BJ (cell line): Measurements from ENCODE around the gene TP53BP1. TPM values are rescaled to one million over a fixed set of nuclear protein-coding genes. Genes with fewer than 3 reads are reported as not detected.
"Not testable (repeated sequence)": the region's sequence is repeated elsewhere in the genome, so short reads cannot be mapped to it uniquely, and the experiment has no call there.

ENCODE experiments used
- CTCF ChIA-PET: fragments of 350-600 bp; formaldehyde crosslinking; extraction: SDS; loops from one replicate; lab custom pipeline; 2021; ENCODE audit warnings: antibody characterized with exemption, inconsistent platforms; lab: Yijun Ruan, JAX
- POLR2A ChIA-PET: fragments of 300-600 bp; sonication (Branson Sonifier 250); formaldehyde crosslinking; extraction: SDS; loops from one replicate; lab custom pipeline; 2021; ENCODE audit warnings: antibody characterized with exemption; lab: Charles Lee
- DNase-seq: peaks from one replicate; pipeline ENCODE4 v3.0.0-alpha.2; 2011; ENCODE audit warnings: low read depth
- H3K27me3 ChIP-seq: 2 replicates; pipeline ENCODE4 v1.6.0; 2011; ENCODE audit warnings: low read length; ENCODE audit not compliant: control insufficient read depth, insufficient read depth
- H3K36me3 ChIP-seq: 2 replicates; pipeline ENCODE4 v1.5.1; 2011; ENCODE audit warnings: low read length; ENCODE audit not compliant: control insufficient read depth, insufficient read depth
- H3K4me3 ChIP-seq: 2 replicates; pipeline ENCODE4 v1.5.1; 2011; ENCODE audit warnings: low read depth, mild to moderate bottlenecking, control low read depth, low read length
- polyA minus RNA-seq: library from RNA; depleted of rRNA, polyadenylated mRNA; stranded (reverse); fragments of >200 nt; gene quantifications from 2 replicates; pipeline ENCODE4 v1.2.3, GENCODE V29; 2011; rRNA and poly(A)+ RNA removed
- polyA plus RNA-seq: library from polyadenylated mRNA; depleted of rRNA; stranded (reverse); fragments of >200 nt; gene quantifications from 2 replicates; pipeline ENCODE4 v1.2.3, GENCODE V29; 2011; rRNA removed
- TF ChIP-seq, protein P1 (sequence below): IDR thresholded peaks from 2 replicates; pipeline ENCODE4 v1.5.1; 2011; ENCODE audit warnings: low read depth, mild to moderate bottlenecking, control low read depth, inconsistent platforms, low read length, moderate library complexity; ENCODE audit not compliant: insufficient read depth

Gene TP53BP1, protein sequence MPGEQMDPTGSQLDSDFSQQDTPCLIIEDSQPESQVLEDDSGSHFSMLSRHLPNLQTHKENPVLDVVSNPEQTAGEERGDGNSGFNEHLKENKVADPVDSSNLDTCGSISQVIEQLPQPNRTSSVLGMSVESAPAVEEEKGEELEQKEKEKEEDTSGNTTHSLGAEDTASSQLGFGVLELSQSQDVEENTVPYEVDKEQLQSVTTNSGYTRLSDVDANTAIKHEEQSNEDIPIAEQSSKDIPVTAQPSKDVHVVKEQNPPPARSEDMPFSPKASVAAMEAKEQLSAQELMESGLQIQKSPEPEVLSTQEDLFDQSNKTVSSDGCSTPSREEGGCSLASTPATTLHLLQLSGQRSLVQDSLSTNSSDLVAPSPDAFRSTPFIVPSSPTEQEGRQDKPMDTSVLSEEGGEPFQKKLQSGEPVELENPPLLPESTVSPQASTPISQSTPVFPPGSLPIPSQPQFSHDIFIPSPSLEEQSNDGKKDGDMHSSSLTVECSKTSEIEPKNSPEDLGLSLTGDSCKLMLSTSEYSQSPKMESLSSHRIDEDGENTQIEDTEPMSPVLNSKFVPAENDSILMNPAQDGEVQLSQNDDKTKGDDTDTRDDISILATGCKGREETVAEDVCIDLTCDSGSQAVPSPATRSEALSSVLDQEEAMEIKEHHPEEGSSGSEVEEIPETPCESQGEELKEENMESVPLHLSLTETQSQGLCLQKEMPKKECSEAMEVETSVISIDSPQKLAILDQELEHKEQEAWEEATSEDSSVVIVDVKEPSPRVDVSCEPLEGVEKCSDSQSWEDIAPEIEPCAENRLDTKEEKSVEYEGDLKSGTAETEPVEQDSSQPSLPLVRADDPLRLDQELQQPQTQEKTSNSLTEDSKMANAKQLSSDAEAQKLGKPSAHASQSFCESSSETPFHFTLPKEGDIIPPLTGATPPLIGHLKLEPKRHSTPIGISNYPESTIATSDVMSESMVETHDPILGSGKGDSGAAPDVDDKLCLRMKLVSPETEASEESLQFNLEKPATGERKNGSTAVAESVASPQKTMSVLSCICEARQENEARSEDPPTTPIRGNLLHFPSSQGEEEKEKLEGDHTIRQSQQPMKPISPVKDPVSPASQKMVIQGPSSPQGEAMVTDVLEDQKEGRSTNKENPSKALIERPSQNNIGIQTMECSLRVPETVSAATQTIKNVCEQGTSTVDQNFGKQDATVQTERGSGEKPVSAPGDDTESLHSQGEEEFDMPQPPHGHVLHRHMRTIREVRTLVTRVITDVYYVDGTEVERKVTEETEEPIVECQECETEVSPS (N-terminal part only)
- polyA plus RNA-seq (48.3 and 59.9 TPM in 2 replicates), polyA minus RNA-seq (65.6 and 101 TPM in 2 replicates)

DNA sequence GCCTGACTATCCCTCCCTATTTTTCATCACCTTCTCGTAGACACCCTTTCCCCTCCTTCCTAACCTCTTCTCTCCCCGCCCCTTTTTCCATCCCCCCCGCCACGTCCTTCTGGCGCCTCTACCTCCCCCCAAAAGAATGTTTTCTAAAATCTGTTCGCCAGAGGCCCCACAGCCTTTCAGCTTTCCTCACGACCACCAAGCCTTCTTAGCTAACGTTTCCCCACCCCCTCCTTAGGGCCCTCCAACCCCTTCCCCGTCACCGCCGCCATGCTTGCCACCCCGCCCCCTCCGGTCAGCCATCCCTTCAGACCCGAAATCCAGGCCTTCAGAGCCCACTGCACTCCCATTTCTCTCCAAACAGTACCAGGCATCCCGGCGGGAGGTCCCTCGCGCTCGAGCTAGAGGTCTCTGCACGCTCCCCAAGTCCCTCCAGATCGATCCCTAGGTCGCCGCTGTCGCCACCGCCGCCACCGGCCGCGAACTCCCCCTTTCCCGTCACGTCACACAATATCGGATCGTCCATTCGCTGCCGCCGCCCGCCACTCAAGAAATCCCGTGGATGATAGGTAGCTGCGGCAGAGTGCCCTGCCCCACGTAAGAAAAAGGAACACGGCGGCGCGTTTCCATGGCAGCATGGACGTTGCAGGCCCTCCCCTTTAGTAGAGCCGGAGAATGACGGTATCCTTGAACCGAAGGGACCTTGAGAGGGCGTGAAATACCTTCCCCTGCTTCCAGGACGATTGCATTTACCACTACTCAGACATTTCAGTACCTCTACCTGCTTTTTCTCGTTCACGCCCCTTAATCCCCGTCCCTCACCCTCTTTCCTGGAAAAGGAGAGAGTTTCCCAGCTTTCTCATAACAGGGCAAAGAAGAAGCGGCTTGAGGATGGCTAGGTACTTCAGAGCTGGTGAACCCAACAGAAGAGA is at the start of gene TP53BP1:
Gene TP53BP1 (minus strand): TSS at position 484 of the 929 bp plus-strand sequence. CDS start 113 bp downstream, at position 371.
- peak; percentile 70 for DNase-seq
- H3K27me3 ChIP-seq = no peaks in the 10 kb centered on the region
- H3K4me3 ChIP-seq = peak within 1 kb of the TSS; percentile 61
- POLR2A ChIA-PET = interaction anchor here (0.5 kb wide), 1 partner anchor 26 kb away, joined by 3 read pairs; no protein-coding TSS in a partner anchor
- CTCF ChIA-PET = interaction anchor here (1.2 to 1.5 kb wide), 3 partner anchors 13 to 23 kb away, joined by 3 read pairs; no protein-coding TSS in a partner anchor
- TF ChIP-seq, protein P1, sequence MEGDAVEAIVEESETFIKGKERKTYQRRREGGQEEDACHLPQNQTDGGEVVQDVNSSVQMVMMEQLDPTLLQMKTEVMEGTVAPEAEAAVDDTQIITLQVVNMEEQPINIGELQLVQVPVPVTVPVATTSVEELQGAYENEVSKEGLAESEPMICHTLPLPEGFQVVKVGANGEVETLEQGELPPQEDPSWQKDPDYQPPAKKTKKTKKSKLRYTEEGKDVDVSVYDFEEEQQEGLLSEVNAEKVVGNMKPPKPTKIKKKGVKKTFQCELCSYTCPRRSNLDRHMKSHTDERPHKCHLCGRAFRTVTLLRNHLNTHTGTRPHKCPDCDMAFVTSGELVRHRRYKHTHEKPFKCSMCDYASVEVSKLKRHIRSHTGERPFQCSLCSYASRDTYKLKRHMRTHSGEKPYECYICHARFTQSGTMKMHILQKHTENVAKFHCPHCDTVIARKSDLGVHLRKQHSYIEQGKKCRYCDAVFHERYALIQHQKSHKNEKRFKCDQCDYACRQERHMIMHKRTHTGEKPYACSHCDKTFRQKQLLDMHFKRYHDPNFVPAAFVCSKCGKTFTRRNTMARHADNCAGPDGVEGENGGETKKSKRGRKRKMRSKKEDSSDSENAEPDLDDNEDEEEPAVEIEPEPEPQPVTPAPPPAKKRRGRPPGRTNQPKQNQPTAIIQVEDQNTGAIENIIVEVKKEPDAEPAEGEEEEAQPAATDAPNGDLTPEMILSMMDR = no peak
- H3K36me3 ChIP-seq = no peaks in the 10 kb centered on the region; the same call in none of the 2 replicates

DNA sequence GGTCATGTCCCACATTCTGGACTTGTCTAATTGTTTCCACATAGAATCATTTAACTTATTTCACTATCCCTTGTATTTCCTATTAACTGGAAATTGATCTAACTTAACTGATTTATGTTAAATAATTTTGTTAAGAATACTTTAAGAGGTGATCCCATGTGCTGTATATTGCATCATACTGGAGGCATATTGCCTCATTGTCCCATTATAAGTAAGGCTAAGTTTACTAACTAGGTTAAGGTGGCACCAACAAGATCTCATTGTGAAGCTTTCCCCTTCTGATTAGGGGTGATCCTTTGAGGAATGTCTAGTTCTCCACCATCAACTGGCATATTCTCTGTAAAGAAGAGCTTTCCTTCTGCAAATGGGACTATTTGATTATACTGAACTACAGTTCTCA is 48.8 kb upstream of the TP53BP1 start:
- Histone ChIP-seq H3K36me3 (no peaks in the 10 kb centered on the region), H3K27me3 (no peaks in the 10 kb centered on the region), H3K4me3 (no peak overlapping the region)
- ChIA-PET CTCF (no interaction called here), POLR2A (no interaction called here)
- TF ChIP-seq, protein P1 = no peak
- no peak for DNase-seq

DNA sequence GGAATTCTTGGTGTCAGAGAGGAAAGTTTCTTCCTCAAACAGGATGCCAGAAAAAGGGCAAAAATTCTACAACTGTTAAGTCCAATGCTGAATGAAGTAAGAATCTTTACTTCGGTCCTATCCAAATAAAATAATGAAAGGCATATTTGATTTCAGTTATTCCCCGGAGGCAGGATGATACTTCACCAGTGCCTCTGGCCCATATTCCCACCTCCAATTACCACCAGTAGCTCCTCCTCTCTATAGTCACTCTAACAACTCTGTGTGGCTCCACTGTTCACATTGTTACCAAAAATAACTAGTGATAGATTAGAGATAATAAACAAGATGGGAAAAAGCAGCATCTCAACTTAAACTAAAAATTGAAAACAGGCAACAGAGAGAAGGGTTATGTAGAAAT is 45.1 kb upstream of the TP53BP1 start:
- no peak overlapping the region for H3K4me3 ChIP-seq
- ChIA-PET POLR2A (no interaction called here), CTCF (interaction anchor here (1.4 kb wide), 1 partner anchor 24 kb away, joined by 4 read pairs; no protein-coding TSS in a partner anchor)
- no peaks in the 10 kb centered on the region for H3K27me3 ChIP-seq
- TF ChIP-seq, protein P1 = no peak
- DNase-seq = no peak
- H3K36me3 ChIP-seq = peaks cover 2% of the 10 kb centered on the region; the same call in 1 of the 2 replicates

DNA sequence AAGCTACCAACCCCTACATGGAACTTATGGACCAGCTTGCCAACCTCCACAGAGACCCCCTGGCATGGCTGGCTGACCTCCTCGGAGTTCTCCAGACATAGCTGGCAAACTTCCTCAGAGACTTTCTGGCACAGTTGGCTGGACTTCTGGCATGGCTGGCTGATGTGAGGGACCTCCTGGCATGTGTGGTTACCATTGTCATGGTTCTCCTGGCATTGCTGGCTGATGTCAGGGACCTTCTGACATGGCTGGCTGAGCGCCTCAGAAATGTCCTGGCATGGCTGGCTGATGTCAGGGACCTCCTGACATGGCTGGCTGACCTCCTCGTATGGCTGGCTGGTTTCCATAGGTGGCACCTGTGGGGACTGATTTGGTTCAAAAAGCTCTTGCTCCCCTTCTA is 41.9 kb upstream of the TP53BP1 start:
- DNase-seq = no peak
- ChIA-PET POLR2A (no interaction called here), CTCF (no interaction called here)
- H3K4me3 ChIP-seq = no peak overlapping the region
- H3K27me3 ChIP-seq = no peaks in the 10 kb centered on the region
- TF ChIP-seq, protein P1 = no peak
- peaks cover 2% of the 10 kb centered on the region; the same call in 1 of the 2 replicates for H3K36me3 ChIP-seq

DNA sequence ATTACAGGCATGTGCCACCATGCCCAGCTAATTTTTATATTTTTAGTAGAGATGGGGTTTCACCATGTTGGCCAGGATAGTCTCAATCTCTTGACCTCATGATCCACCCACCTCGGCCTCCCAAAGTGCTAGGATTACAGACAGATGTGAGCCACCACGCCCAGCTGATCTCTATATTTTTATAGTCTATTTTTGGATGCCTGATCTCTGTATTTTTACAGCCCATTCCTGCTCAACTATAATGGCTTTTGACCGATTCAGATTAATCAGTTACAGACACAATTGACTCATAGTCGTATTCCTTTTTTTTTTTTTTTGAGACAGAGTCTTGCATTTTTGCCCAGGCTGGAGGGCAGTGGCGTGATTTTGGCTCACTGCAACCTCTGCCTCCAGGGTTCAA is 39.9 kb upstream of the TP53BP1 start:
- CTCF ChIA-PET = interaction anchor here (0.6 to 1.7 kb wide), 2 partner anchors 13 to 17 kb away, joined by 4 read pairs; no protein-coding TSS in a partner anchor
- peak; percentile 54 for DNase-seq
- H3K36me3 ChIP-seq, H3K4me3 ChIP-seq, H3K27me3 ChIP-seq, POLR2A ChIA-PET: not testable (repeated sequence)
